Stimulated activated naive CD8-positive, alpha-beta T cell treated with anti-CD3 and anti-CD28 coated beads, Interleukin-15, Interleukin-2, amounts not matched to agents 100 ng/mL and 50 ng/mL, for 24 hours (primary cell): Measurements from ENCODE around the gene TAOK3.
"Not testable (repeated sequence)": the region's sequence is repeated elsewhere in the genome, so short reads cannot be mapped to it uniquely, and the experiment has no call there.

ENCODE experiments used
- H3K27ac Mint-ChIP-seq: one replicate; pipeline ENCODE4 v1.8.0; 2021; ENCODE audit warnings: mild to moderate bottlenecking, mixed read lengths
- H3K27me3 Mint-ChIP-seq: one replicate; pipeline ENCODE4 v1.8.0; 2021; ENCODE audit warnings: mixed read lengths
- H3K36me3 Mint-ChIP-seq: one replicate; pipeline ENCODE4 v1.8.0; 2021; ENCODE audit warnings: low read depth, mixed read lengths
- H3K4me1 Mint-ChIP-seq: one replicate; pipeline ENCODE4 v1.8.0; 2021; ENCODE audit warnings: low read depth, mixed read lengths
- H3K4me3 Mint-ChIP-seq: one replicate; pipeline ENCODE4 v1.8.0; 2021; ENCODE audit warnings: mild to moderate bottlenecking, mixed read lengths
- H3K9me3 Mint-ChIP-seq: one replicate; pipeline ENCODE4 v1.8.0; 2021; ENCODE audit warnings: mixed read lengths

The TAOK3 gene

DNA sequence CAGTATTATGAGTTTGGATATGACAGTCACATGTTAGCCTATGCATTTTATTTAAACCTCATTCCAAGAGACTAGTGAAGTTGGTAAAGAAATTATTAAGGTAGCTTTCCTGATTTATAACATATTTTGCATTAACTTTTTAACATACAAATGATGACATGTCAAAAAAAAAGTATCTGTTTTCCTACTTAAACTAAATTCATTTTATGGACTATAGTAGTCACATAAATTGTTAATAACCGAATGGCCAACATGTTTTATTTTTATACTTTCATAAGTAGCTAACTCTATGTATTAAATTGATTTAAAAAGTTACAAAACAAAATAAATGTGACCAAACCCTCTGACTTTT, 14.7 kb downstream of the TAOK3 start:
- peaks cover 21% of the 10 kb centered on the region for H3K36me3 Mint-ChIP-seq
- no peaks in the 10 kb centered on the region for H3K27me3 Mint-ChIP-seq
- H3K9me3 Mint-ChIP-seq, result no peaks in the 10 kb centered on the region
- H3K4me1 Mint-ChIP-seq, result peaks cover 57% of the 10 kb centered on the region
- peak overlapping the region; percentile 97 for H3K27ac Mint-ChIP-seq
- peak overlapping the region; percentile 86 for H3K4me3 Mint-ChIP-seq

DNA sequence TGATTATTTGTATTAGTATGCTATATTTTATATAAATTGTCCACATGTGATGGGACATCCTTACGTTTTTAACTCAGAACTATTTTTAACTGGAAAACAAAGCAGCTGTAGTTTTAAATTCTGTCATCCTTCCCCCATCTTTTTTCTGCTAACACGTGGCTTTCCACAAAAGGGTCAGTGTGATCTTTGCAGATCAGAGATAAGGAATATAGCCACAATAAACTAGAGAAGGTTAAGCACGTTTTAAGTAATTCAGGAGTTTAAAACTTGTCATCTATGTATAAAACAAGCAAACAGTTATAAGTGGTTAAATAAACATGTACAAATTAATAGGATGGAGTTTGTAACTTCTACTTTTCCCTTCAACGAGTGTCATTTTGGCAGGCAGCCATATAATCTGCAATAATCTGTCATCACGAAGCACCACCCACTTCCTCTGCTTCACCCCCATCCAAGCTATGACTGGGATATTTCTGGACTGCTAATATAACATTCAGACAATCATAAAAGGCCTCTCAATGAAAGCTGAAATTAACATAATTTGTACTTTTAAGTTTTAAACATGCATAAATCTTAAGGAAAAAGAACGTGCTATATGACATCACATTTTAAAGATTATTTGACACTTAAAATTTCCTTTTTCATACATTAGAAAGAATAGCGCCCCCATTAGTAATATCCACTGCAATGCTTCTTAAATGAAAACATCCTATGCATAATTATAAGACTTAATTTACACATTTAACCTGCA, 15.3 kb downstream of the TAOK3 start:
- H3K27ac Mint-ChIP-seq, result peak overlapping the region; percentile 97
- H3K9me3 Mint-ChIP-seq, result no peaks in the 10 kb centered on the region
- peak overlapping the region; percentile 86 for H3K4me3 Mint-ChIP-seq
- peaks cover 23% of the 10 kb centered on the region for H3K36me3 Mint-ChIP-seq
- H3K4me1 Mint-ChIP-seq, result peaks cover 58% of the 10 kb centered on the region
- H3K27me3 Mint-ChIP-seq, result no peaks in the 10 kb centered on the region

DNA sequence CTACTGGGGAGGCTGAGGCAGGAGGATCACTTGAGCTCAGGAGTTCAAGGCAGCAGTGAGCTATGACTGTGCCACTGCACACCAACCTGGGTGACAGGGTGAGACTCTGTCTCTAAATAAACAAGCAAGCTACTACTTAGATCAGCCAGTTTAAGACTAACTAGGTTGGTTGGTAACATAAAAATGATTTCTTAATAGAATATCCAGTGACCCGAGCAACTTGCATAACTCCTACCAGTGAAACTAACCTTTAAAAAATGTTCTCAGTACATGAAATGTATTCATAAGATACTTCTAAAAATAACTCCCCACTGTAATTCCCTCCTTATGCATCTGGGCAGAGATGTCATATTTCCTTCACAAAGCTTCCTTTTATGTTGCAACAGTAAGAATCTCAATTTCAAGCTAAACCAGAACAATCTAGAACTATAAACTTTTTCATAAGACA, 15.9 kb downstream of the TAOK3 start:
- Mint-ChIP-seq H3K27me3 (no peaks in the 10 kb centered on the region), H3K4me1 (peaks cover 58% of the 10 kb centered on the region), H3K4me3 (peak overlapping the region; percentile 86), H3K36me3 (peaks cover 23% of the 10 kb centered on the region), H3K9me3 (no peaks in the 10 kb centered on the region), H3K27ac (peak overlapping the region; percentile 97)

DNA sequence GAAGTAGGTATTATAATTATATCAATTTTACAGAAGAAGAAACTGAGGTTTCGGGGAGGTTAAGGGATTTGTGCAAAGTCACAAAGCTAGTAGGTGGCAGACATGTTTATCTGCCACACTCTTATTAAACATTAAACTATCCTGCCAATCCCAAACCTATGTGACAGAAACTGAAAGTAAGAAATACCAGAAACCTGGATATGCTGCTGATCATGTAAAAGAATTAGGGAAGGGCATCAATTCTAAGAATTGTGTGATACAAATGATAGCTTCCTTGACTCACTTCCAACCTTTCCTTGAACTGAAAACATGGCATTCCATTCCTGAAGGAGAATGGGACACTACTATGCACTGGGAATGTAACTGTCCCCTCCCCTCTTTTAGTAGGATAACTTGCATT, 16.9 kb downstream of the TAOK3 start:
- peaks cover 23% of the 10 kb centered on the region for H3K36me3 Mint-ChIP-seq
- peaks cover 57% of the 10 kb centered on the region for H3K4me1 Mint-ChIP-seq
- H3K27ac Mint-ChIP-seq, result peak overlapping the region; percentile 68
- H3K9me3 Mint-ChIP-seq, result no peaks in the 10 kb centered on the region
- H3K4me3 Mint-ChIP-seq, result peak overlapping the region; percentile 37
- no peaks in the 10 kb centered on the region for H3K27me3 Mint-ChIP-seq

- peak overlapping the region; percentile 37 for H3K27ac Mint-ChIP-seq
- peaks cover 27% of the 10 kb centered on the region for H3K36me3 Mint-ChIP-seq
- no peaks in the 10 kb centered on the region for H3K27me3 Mint-ChIP-seq
- no peaks in the 10 kb centered on the region for H3K9me3 Mint-ChIP-seq
- H3K4me1 Mint-ChIP-seq, result peaks cover 57% of the 10 kb centered on the region
- no peak overlapping the region for H3K4me3 Mint-ChIP-seq
Observed at GRCh38 chr12:118354903-118355302, 17.8 kb downstream of the TAOK3 start.

- peaks cover 57% of the 10 kb centered on the region for H3K4me1 Mint-ChIP-seq
- peak overlapping the region; percentile 12 for H3K27ac Mint-ChIP-seq
Observed at GRCh38 chr12:118354503-118354902, 18.2 kb downstream of the TAOK3 start.

DNA sequence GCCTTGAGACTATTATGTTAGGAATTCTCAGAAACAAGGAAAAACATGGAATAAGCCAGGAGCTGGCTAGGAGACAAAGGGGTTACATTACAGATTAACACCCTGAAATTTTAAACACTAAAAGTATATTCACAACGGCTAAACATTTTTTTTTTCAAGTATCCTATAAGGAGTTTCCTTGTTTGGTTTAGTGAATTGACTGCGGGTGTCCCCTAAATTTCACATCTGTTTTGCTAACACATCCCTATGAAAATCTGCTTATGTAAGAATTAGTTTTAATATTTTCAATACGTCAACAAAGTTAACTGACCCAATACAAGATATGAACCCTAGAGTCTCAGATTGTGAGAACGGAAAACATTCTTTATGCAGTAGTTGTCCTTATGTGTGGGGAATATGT, 19.0 kb downstream of the TAOK3 start:
- H3K27me3 Mint-ChIP-seq, result no peaks in the 10 kb centered on the region
- H3K36me3 Mint-ChIP-seq, result peaks cover 30% of the 10 kb centered on the region
- H3K4me1 Mint-ChIP-seq, result peaks cover 60% of the 10 kb centered on the region
- no peaks in the 10 kb centered on the region for H3K9me3 Mint-ChIP-seq
- peak overlapping the region; percentile 8 for H3K27ac Mint-ChIP-seq
- no peak overlapping the region for H3K4me3 Mint-ChIP-seq

More at GRCh38 chr12:118354503-118354902, 18.2 kb downstream of the TAOK3 start:
- peaks cover 27% of the 10 kb centered on the region for H3K36me3 Mint-ChIP-seq
- H3K9me3 Mint-ChIP-seq, H3K27me3 Mint-ChIP-seq, H3K4me3 Mint-ChIP-seq: not testable (repeated sequence)

GRCh38 chr12:118350908-118351559, 21.7 kb downstream of the TAOK3 start:
- peaks cover 53% of the 10 kb centered on the region for H3K4me1 Mint-ChIP-seq
- H3K27me3 Mint-ChIP-seq, result no peaks in the 10 kb centered on the region
- H3K4me3 Mint-ChIP-seq, result no peak overlapping the region
- H3K9me3 Mint-ChIP-seq, result no peaks in the 10 kb centered on the region
- H3K36me3 Mint-ChIP-seq, result peaks cover 34% of the 10 kb centered on the region
- no peak overlapping the region for H3K27ac Mint-ChIP-seq

GRCh38 chr12:118347916-118348315, 24.8 kb downstream of the TAOK3 start:
- Mint-ChIP-seq H3K36me3 (peaks cover 12% of the 10 kb centered on the region), H3K9me3 (no peaks in the 10 kb centered on the region), H3K4me3 (no peak overlapping the region), H3K4me1 (peaks cover 43% of the 10 kb centered on the region), H3K27ac (no peak overlapping the region), H3K27me3 (no peaks in the 10 kb centered on the region)

DNA sequence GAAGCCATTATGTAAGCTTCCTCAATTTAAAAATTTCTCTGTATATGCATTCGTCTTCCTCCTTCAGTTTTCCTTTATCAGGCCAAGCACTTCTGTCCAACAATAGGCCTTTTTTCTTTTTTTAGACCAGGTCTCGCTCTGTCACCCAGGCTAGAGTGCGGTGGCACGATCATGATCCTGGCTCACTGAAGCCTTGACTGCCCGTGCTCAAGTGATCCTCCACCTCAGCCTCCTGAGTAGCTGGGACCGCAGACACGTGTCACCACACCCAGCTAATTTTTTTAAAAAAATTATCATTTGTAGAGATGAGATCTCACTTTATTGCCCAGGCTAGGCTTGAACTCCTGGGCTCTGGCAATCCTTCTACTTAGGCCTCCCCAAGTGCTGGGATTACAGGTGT, 25.8 kb downstream of the TAOK3 start:
- Mint-ChIP-seq H3K36me3 (peaks cover 13% of the 10 kb centered on the region), H3K27me3 (no peaks in the 10 kb centered on the region), H3K4me3 (no peak overlapping the region), H3K4me1 (peaks cover 48% of the 10 kb centered on the region), H3K9me3 (no peaks in the 10 kb centered on the region), H3K27ac (no peak overlapping the region)

DNA sequence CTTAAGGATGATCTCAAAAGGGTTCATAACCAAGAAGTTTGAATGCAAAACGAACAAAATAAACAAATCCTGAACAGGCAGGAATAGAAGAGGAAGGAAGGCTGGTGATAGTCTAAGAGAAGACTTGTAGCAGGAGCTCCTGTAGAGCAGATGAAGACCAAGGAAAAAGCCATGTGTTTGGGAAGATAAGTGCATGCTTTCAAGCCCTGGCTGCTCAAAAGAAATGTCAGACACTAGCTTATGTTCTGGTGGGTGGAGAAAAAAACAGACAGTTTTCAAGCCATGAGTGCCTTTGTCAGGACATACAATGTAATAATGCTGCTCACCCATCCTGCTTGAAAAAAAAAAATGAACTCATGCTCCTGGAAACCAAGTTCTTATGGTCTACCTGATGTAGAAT, 27.4 kb downstream of the TAOK3 start:
- peaks cover 15% of the 10 kb centered on the region for H3K36me3 Mint-ChIP-seq
- peaks cover 48% of the 10 kb centered on the region for H3K4me1 Mint-ChIP-seq
- H3K9me3 Mint-ChIP-seq, result no peaks in the 10 kb centered on the region
- no peaks in the 10 kb centered on the region for H3K27me3 Mint-ChIP-seq
- peak overlapping the region; percentile 75 for H3K27ac Mint-ChIP-seq
- no peak overlapping the region for H3K4me3 Mint-ChIP-seq

DNA sequence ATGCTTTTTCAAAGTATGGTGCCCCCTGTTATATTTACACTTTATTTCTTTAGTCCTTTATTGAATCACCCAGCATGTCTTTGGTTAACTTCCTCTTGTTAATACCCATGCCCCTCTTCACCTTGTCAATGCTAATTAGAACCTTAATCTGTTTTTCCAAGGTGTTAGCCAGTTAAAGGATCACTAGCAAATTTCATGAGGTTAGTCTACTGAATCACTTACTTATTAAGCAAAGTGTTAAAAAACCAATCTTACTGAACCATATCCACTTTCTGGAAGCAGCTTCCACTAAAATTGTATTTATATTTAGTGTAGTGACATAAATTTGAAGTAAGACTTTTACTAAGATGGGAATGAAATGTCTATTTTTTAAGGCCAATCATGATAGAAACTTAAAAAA, 27.9 kb downstream of the TAOK3 start:
- no peaks in the 10 kb centered on the region for H3K27me3 Mint-ChIP-seq
- H3K4me3 Mint-ChIP-seq, result no peak overlapping the region
- H3K9me3 Mint-ChIP-seq, result no peaks in the 10 kb centered on the region
- no peak overlapping the region for H3K27ac Mint-ChIP-seq
- peaks cover 17% of the 10 kb centered on the region for H3K36me3 Mint-ChIP-seq
- H3K4me1 Mint-ChIP-seq, result peaks cover 47% of the 10 kb centered on the region

GRCh38 chr12:118342090-118342489, 30.6 kb downstream of the TAOK3 start:
- no peak overlapping the region for H3K27ac Mint-ChIP-seq
- peaks cover 50% of the 10 kb centered on the region for H3K4me1 Mint-ChIP-seq
- no peaks in the 10 kb centered on the region for H3K27me3 Mint-ChIP-seq
- H3K9me3 Mint-ChIP-seq, result no peaks in the 10 kb centered on the region
- H3K4me3 Mint-ChIP-seq, result no peak overlapping the region
- peaks cover 17% of the 10 kb centered on the region for H3K36me3 Mint-ChIP-seq

- Mint-ChIP-seq H3K4me1 (peaks cover 45% of the 10 kb centered on the region), H3K9me3 (no peaks in the 10 kb centered on the region), H3K4me3 (no peak overlapping the region), H3K27me3 (no peaks in the 10 kb centered on the region), H3K27ac (no peak overlapping the region), H3K36me3 (peaks cover 34% of the 10 kb centered on the region)
Observed at GRCh38 chr12:118337194-118337838, 35.4 kb downstream of the TAOK3 start.

DNA sequence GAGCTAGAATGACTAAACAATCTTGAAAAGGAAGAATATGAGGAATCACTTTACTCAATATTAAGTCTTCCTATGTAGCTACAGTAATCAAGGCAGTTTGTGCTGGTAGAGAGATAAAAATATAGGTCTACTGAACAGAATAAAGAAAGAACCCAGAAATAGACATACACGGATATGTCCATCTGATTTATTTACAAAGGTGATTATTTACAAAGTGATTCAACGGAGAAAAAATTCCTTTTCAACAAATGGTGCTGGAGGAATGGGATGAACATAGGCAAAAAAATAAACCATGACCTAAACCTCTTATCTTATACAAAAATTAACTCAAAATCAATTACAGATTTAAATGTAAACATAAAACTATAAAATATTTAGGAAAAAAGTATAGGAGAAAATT, 36.6 kb downstream of the TAOK3 start:
- no peak overlapping the region for H3K27ac Mint-ChIP-seq
- H3K9me3 Mint-ChIP-seq, result no peaks in the 10 kb centered on the region
- no peak overlapping the region for H3K4me3 Mint-ChIP-seq
- H3K4me1 Mint-ChIP-seq, result peaks cover 44% of the 10 kb centered on the region
- H3K27me3 Mint-ChIP-seq, result no peaks in the 10 kb centered on the region
- peaks cover 32% of the 10 kb centered on the region for H3K36me3 Mint-ChIP-seq
